ENCODE measurements around the gene SLC2A6.

SLC2A6 gene

GRCh38 chr9:133433351-133433843 is 45.5 kb downstream of the SLC2A6 start:
- DNase-seq: no peak

- DNase-seq: no peak
Measured at GRCh38 chr9:133430244-133430643, 48.7 kb downstream of the SLC2A6 start.

GRCh38 chr9:133429641-133430161 is 49.2 kb downstream of the SLC2A6 start:
- DNase-seq: no peak

GRCh38 chr9:133429214-133429613 is 49.7 kb downstream of the SLC2A6 start:
- no peak for DNase-seq

- no peak for DNase-seq
Measured at GRCh38 chr9:133428617-133429101, 50.2 kb downstream of the SLC2A6 start.

DNA sequence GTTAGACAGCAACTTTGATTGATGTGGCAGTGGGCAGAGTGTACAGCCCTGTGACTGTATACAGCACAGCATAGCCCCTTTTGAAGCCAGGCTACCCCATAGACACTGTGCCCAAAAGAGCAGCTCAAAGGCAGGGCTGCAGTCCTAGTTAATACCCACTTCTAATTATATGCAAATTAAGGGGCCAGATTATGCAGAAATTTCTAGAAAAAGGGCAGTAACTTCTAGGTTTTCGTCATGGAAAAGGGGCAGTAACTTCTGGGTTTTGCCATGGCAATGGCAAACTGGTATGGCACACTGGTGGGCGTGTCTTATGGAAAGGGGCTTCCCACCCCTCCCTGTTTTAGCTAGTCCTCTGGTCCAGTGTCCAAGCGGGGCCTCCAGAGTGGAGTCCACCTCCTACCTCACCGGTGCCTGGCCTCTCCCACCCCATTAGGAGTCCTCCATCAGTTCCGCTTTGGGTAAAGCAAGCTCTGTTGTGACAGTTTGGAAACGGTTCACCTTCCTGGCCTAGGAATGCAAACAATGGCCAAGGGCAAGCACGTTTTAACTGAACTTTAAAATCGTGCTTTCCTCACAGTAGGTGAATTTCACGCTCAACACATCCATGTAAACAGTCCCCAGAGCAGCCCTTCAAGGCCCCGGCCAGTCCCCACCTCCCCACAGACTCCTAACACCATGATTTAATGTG is 51.1 kb downstream of the SLC2A6 start:
- DNase-seq: no peak

DNA sequence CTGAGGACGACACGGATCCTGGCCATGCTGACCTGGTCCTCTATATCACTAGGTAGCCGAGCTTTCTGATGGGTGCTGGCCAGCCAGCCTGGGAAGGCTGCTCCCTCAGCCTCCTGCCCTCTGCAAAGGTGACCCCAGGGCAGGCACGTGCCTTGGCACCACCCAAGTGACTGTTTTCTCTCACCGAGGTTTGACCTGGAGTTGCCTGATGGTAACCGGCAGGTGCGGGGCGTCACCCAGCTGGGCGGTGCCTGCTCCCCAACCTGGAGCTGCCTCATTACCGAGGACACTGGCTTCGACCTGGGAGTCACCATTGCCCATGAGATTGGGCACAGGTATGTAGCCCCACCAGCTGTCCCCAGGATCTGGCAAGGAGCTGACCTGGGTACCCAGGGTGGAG is 52.9 kb downstream of the SLC2A6 start:
- no peak for DNase-seq

GRCh38 chr9:133425049-133425632 is 53.8 kb downstream of the SLC2A6 start:
- no peak for DNase-seq

DNA sequence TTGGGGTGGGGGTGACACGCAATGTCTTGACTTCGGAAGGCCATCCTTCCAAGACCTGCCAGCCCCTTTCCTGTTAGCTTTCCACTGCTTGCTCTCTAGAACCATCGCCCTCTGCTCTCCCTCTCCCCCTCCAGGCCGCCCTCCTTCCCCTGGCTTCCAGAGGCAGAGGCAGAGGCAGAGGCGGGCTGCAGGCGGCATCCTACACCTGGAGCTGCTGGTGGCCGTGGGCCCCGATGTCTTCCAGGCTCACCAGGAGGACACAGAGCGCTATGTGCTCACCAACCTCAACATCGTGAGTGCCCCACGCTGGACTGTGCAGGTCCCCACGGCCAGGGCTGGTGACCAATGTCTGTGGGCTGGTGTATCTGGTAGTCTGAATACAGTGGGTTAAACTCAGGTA is 54.7 kb downstream of the SLC2A6 start:
- DNase-seq: no peak

GRCh38 chr9:133423216-133423615 is 55.7 kb downstream of the SLC2A6 start:
- DNase-seq: no peak

GRCh38 chr9:133421615-133422542 is 57.0 kb downstream of the SLC2A6 start, which contains the start of gene ADAMTS13:
ADAMTS13 (plus strand) TSS chr9:133422367; CDS start chr9:133422444, 77 bp downstream.
- no peak for DNase-seq
